ENCODE results near the gene HSP90AA1. TPM values are rescaled to one million over a fixed set of nuclear protein-coding genes. Genes with fewer than 3 reads are reported as not detected.
"Not testable (repeated sequence)": the region's sequence is repeated elsewhere in the genome, so short reads cannot be mapped to it uniquely, and the experiment has no call there.

Gene HSP90AA1
- total RNA-seq, 3 donors from 2014 or later = 467 to 860 (median 474) TPM

DNA sequence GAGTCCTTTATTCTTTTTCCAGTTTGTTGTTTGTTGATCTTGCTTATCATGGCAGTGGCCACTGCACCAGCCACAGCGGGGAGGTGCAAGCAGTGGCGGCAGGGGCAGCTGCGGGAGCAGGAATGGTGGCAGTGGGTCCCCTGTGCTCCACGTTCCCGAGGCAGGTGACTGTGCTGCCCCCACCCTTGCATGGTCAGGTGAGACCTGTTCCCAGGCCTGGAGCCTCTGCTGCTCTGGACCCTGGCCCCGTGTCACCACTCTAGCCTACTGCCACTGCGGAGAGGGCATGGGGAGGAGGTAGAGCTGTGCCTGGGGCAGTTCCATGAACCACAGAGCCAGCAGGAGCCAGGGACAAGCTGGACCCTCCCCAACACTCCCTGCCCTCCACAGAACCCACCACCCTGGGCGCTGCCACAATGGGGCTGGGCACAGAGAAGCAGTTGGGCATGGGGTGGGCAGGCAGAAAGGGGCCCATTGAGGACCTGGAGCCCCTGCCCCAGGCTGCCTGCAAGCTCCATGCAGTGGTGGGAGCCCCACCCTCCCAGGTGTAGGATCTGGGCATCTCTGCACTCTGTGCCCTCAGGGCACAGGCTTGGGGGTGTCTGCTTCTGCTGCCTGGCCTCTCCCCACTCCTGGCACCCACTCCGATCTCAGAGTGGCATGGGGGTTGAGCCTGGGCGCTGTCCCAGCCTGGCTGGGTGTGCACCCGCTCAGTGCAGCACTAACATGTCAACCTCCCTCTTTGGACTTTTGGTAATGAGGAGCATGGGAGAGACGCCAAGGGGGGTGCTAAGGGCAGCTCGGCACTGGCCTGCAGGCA, 29.7 kb upstream of the HSP90AA1 start:
- Histone ChIP-seq H3K27ac (no peak overlapping the region), H3K9me3 (no peaks in the 10 kb centered on the region), H3K36me3 (no peaks in the 10 kb centered on the region), H3K4me1 (no peaks in the 10 kb centered on the region), H3K27me3 (no peaks in the 10 kb centered on the region), H3K4me3 (no peak overlapping the region)
- intact Hi-C loops (cut with DNase I; ENCODE audit: low total_unique reads) = no loop called here
- DNase-seq (ENCODE audit: low spot score in 2 of 2) = no peak
- no peak for TF ChIP-seq POLR2AphosphoS5 (IDR thresholded peaks at IDR 0.05)
- TF ChIP-seq, protein P1, sequence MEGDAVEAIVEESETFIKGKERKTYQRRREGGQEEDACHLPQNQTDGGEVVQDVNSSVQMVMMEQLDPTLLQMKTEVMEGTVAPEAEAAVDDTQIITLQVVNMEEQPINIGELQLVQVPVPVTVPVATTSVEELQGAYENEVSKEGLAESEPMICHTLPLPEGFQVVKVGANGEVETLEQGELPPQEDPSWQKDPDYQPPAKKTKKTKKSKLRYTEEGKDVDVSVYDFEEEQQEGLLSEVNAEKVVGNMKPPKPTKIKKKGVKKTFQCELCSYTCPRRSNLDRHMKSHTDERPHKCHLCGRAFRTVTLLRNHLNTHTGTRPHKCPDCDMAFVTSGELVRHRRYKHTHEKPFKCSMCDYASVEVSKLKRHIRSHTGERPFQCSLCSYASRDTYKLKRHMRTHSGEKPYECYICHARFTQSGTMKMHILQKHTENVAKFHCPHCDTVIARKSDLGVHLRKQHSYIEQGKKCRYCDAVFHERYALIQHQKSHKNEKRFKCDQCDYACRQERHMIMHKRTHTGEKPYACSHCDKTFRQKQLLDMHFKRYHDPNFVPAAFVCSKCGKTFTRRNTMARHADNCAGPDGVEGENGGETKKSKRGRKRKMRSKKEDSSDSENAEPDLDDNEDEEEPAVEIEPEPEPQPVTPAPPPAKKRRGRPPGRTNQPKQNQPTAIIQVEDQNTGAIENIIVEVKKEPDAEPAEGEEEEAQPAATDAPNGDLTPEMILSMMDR (IDR thresholded peaks at IDR 0.05) = no peak
- TF ChIP-seq POLR2A (IDR thresholded peaks at IDR 0.05) = no peak

DNA sequence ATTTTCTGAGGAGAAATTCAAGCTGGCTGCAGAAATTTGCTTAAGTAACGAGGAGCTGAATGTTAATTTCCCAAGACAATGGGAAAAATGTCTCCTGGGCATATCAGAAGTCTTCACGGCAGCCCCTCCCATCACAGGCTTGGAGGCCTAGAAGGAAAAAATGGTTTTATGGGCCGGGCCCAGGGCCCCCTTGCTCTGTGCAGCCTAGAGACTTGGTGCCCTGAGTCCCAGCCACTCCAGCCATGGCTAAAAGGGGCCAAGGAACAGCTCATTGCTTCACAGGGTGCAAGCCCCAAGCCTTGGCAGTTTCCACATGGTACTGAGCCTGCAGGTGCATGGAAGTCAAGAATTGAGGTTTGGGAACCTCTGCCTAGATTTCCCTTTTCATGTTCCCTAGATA, 24.3 kb upstream of the HSP90AA1 start:
- no peaks in the 10 kb centered on the region for H3K36me3 ChIP-seq
- H3K9me3 ChIP-seq = no peaks in the 10 kb centered on the region
- H3K4me3 ChIP-seq = no peak overlapping the region
- TF ChIP-seq POLR2AphosphoS5 (IDR thresholded peaks at IDR 0.05) = no peak
- TF ChIP-seq, protein P1 (IDR thresholded peaks at IDR 0.05) = no peak
- no peak for TF ChIP-seq POLR2A (IDR thresholded peaks at IDR 0.05)
- H3K27ac ChIP-seq = no peak overlapping the region
- H3K4me1 ChIP-seq = no peaks in the 10 kb centered on the region
- intact Hi-C loops (cut with DNase I; ENCODE audit: low total_unique reads) = no loop called here
- DNase-seq (ENCODE audit: low spot score in 2 of 2) = no peak
- H3K27me3 ChIP-seq = no peaks in the 10 kb centered on the region

DNA sequence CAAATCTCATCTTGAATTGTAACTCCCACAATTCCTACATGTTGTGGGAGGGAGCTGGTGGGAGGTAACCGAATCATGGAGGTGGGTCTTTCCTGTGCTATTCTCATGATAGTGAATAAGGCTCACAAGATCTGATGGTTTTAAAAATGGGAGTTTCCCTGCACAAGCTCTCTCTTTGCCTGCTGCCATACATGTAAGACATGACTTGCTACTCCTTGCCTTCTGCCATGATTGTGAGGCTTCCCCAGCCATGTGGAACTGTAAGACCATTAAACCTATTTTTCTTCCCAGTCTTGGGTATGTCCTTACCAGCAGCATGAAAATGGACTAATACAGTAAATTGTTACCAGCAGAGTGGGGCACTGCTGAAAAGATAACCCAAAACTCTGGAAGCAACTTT, 22.5 kb upstream of the HSP90AA1 start:
- H3K36me3 ChIP-seq; H3K9me3 ChIP-seq; intact Hi-C loops (cut with DNase I; ENCODE audit: low total_unique reads); H3K4me3 ChIP-seq; DNase-seq (ENCODE audit: low spot score in 2 of 2); H3K27ac ChIP-seq; H3K27me3 ChIP-seq; H3K4me1 ChIP-seq: not testable (repeated sequence)

DNA sequence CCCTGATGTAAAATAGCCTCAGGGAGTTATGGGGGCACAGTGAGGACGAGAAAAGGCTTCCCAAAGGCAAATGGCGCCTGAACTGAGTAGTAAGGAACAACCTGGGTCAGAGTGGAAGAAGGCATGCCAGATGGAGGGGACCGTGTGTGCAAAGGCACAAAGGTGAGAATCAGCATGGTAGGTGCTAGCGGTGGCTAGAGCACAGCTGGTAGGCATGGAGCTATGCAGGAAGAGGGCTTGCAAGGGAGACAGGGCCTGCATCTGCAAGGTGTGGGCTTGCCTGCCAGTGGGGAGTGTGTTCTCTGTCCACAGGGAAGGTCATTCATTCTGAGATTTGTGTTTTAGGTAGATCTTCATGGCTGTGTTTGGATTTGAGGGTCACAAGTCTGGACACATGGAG, 18.5 kb upstream of the HSP90AA1 start:
- DNase-seq (ENCODE audit: low spot score in 2 of 2) = no peak

DNA sequence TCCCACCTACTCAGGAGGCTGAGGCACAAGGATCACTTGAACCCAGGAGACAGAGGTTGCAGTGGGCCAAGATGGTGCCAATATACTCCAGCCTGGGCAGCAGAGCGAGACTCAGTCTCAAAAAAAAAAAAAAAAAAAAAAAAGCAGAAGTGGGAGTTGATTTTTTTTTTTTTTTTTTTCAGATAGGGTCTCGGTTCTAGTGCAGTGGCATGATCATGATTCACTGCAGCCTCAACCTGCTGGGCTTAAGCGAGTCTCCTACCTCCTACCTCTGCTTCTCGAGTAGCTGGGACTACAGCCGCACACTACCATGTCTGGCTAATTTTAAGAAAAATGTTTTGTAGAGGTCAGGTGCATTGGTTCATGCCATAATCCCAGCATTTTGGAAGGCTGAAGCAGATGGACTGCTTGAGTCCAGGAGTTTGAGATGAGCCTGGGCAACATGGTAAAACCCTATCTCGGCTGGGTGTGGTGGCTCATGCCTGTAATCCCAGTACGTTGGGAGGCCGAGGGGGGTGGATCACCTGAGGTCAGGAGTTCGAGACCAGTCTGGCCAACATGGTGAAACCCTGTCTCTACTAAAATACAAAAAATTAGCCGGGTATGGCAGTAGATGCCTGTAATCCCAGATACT, 16.3 kb upstream of the HSP90AA1 start:
- no peak for TF ChIP-seq POLR2A (IDR thresholded peaks at IDR 0.05)
- TF ChIP-seq, protein P1 (IDR thresholded peaks at IDR 0.05) = no peak
- TF ChIP-seq POLR2AphosphoS5 (IDR thresholded peaks at IDR 0.05) = no peak
- H3K4me3 ChIP-seq = no peak overlapping the region
- no peaks in the 10 kb centered on the region for H3K27me3 ChIP-seq
- intact Hi-C loops (cut with DNase I; ENCODE audit: low total_unique reads) = no loop called here
- H3K27ac ChIP-seq = no peak overlapping the region
- no peaks in the 10 kb centered on the region for H3K9me3 ChIP-seq
- no peak for DNase-seq (ENCODE audit: low spot score in 2 of 2)
- H3K36me3 ChIP-seq = no peaks in the 10 kb centered on the region
- H3K4me1 ChIP-seq = no peaks in the 10 kb centered on the region

More for the DNA sequence above, 18.5 kb upstream of the HSP90AA1 start:
- Histone ChIP-seq H3K27ac (no peak overlapping the region), H3K4me3 (no peak overlapping the region), H3K4me1 (no peaks in the 10 kb centered on the region), H3K27me3 (no peaks in the 10 kb centered on the region), H3K36me3 (no peaks in the 10 kb centered on the region), H3K9me3 (no peaks in the 10 kb centered on the region)
- intact Hi-C loops (cut with DNase I; ENCODE audit: low total_unique reads) = no loop called here
- TF ChIP-seq, protein P1 (IDR thresholded peaks at IDR 0.05) = no peak
- TF ChIP-seq POLR2AphosphoS5 (IDR thresholded peaks at IDR 0.05) (no peak), POLR2A (IDR thresholded peaks at IDR 0.05) (no peak)
